ENCODE results near the gene GPATCH8.
"Not testable (repeated sequence)": the region's sequence is repeated elsewhere in the genome, so short reads cannot be mapped to it uniquely, and the experiment has no call there.

GPATCH8 gene

DNA sequence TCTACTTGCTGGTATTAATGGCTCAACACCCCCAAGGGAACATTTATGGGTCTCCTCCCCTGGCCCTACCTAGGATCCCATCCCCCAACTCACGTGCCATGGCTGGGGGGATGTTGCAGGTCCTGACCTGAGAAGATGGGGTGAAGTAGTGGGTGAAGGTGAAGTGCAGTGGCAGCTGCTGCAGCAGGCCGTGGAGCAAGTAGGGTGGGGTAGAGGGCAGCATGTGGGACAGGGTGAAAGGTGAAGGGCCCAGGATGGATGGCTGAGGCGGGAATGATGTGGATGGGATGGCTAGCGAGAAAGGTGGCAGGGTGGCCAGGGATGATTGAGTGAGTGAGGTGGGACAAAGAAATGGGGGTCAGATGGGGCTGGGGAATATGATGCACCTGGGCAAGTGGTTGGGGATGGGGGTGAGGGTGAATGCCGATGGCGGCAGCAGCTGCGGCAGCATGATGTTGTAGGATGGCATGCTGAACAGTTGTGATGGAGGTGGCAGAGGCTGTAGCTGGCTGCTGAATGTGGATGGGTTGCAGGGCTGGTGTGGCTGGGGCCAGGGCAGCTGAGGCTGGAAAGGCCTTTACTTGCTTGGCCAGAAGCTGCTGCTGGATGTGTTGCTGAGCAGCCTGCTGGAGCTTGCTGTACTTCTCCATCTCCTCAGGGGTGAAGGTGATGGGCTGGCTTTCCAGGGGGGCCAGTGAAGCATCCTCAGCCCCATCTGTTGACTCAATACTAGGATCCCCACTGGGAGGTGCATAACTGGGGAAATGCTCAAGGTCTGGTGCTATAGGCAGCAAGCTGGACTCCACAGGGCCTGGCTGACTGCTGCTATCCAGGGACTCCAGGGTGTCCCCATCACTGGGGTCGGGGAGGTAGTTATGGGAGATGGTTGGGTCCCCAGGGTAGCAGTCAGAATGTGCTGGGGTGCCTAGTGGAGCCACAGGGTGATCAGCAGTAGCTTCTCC lies 105.4 kb downstream of the GPATCH8 start:
- DNase-seq (ENCODE audit: low spot score) = no peak

DNA sequence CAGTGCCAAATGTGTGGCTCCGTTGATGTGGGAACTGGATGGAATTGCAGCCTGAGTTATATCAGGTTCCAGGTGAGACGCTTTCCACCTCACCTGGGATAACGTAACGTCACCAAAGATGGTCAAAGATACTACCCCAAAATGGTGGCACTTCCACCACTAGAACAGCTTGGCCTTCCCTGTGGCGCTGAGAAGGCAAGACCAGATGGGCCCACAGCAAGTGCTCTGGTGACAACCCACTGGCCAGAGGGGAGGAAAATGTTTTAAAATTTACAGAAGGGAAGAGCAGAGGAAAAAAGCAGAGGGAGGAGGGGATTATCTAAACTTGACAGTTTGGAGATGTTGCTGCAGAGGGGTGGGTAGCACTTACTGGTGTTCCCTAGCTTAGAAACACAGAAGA lies 106.3 kb downstream of the GPATCH8 start:
- DNase-seq (ENCODE audit: low spot score) = no peak

DNA sequence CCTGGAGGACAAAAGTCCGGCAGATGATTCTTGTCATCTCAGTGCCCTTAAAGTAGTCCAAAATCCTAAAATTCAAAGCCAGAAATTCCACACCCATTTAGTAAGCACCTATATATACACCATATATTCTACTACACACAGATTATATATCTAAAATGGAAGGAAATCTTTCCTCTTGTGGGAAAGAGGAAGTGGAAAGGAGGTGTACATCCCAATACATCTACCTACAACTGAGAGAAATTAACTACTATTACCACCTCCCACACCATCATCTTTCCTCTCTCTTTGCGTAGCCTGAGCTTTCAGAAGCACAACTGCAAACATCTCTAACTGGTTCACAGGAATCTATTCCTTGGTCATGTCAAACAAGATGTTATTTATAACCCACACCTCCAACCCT lies 108.4 kb downstream of the GPATCH8 start:
- no peak for DNase-seq (ENCODE audit: low spot score)

DNA sequence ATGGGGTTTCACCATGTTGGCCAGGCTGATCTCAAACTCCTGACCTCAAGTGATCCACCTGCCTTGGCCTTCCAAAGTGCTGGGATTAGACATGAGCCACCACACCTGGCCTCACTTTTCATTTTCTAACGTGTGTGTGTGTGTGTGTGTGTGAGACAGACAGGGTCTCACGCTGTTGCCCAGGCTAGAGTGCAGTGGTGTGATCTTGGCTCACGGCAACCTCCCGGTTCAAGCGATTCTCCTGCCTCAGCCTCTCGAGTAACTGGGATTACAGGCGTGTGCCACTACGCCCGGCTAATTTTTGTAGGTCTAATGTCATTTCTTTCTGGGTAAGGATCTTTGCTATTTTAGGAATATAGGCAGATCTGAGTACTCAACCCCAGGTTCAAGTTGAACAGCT lies 109.1 kb downstream of the GPATCH8 start:
- not testable (repeated sequence) for DNase-seq (ENCODE audit: low spot score)

DNA sequence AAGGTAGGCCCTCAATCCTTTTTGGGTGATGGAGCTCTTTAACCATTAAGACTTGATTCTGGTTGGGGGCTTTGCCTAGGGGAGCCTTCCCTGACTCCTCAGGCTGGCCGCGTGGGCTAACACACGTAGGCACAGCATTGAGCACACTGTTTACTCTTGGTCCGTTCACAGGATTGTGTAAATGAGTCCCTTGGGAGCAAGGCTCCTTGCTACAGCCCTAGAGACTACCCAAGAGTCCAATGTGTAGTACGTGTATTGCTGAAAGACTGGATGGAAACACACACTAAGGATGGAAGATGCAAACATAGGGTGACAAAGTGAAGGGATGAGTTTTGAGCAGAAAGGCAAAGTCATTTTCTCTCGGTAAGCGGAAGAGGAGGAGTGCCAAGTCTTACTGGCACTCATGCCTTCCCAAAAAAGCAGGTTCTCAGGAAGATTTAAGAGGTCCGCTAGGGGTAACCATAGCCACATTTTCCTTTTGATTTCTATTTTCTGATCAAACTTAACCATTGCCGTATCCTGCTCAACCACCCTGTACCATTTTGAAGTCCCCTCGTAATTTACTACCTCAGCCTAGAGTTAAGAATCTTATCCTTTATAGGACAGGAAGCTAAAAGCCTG lies 112.8 kb downstream of the GPATCH8 start:
- DNase-seq (ENCODE audit: low spot score) = no peak

DNA sequence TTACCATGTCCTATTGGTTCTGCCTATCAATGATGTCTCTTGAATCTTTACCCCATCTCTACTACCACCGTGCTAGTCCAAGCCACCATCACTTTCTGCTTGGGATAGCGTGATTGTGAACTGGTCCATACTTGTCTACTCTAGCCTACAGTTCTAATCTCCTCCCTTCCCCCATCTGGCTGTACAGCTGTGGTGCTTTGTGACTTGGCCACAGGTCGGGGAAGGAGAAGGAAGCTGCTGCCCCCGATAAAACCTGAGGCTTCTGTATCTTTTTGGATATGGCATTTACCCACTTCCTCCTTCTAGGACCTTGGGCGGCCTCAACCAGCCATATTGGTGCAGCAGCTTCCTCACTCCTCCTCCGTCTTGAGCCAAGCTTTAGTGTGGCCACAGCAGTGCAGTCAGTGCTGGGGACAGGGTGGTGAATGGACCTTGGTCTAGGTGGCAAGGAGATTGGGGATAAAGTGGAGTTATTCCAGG lies 113.4 kb downstream of the GPATCH8 start:
- DNase-seq (ENCODE audit: low spot score) = no peak

DNA sequence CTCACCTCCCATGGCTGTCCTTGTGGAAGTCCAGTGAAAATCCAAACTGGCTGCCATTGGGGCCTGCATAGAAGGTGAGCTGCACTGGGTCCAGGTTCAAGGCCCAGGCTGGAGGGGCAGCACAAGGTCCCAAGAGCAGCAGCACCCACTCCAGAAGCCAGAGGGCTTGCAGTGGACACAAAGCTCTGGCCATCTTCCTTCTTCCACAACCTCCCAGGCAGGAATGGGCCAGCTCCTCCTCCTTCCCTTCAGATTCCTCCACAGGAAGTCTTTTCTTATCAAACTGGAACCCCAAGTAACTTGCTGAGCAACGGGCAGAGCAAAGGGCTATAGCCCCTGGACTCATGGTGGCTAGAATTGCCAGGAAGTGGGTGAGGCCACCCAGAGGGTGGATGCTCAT lies 113.9 kb downstream of the GPATCH8 start, which contains the start of gene ITGA2B:
TSS of gene ITGA2B (minus strand) at position 369 of the 400 bp plus-strand sequence. CDS start at position 193, 176 bp downstream.
- no peak for DNase-seq (ENCODE audit: low spot score)

DNA sequence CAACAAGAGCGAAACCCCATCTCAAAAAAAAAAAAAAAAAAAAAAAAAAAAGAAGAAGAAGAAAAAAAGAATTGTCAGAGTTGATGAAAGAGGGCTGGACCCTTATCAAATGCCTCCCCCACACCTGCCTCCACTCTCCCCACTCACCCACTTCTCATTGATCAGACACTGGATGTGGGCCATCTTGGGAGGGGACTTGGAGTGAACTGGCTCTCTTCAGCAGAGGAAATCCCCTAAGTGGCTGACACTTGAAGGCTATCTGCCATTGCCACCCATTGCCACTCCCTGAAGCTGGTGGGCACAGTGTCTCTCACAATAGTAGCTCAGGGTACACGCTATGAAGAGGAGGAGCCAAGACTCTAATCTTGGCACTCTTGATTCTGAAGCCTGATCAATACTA lies 115.4 kb downstream of the GPATCH8 start:
- DNase-seq (ENCODE audit: low spot score) = no peak

DNA sequence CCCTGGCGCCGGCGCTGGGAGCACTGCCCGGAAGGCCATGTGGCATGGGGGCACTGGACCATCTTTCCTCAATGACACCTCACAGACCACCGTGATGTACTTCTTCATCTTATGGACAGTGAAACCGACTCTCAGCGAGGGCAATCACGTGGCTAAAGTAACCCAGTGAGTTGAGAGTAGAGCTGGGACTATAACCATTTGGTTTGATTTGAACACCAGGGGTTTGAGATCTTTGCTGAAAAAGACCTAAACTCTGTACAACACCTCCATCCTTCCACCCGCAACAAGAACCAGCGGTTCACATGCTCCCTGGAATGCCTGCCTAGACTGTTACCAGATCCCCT lies 117.1 kb downstream of the GPATCH8 start:
- DNase-seq (ENCODE audit: low spot score) = no peak

DNA sequence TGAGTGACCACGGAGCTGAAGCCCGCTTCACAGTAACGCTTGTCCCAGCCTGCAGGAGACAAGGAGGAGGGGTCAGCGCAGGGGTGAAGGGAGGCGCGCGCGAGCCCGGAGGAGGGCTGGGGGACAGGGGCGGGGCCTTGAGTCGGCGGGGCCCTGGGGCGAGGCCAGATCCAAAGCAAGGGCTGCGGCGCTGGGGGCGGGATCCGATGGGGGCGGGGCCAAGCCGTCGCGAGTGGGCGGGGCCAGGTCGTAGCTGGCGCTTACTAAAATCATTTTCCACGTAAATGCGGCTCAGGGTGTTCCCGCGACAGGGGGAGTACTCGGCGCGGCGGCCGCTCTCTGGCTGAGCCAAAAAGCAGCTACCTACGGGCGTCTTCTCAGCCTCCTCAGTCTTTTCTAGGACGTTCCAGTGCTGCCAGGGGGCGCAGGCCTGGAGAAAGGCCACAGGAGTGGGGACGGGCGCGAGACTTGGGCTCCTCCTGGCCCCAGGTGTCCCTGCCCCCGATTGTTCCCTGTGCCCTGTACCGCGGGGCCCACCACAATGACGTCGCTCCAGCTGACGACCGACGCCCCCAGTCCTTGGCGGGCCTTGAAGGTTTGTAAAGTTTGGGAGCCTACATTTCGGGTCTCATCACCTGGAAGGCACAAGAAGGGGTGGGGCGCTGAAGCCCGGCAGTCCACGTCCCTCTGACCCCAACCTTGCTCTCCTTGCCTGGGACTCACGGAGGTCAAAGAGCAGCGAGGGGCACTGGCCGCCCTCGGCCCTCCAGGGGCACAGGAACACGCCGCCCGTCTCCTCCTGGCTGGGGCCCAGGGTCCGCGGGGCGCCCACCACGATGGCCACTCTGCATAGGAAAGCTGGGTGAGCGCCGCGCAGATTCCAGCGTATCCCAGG lies 117.7 kb downstream of the GPATCH8 start:
- peak; percentile 86 for DNase-seq (ENCODE audit: low spot score)

DNA sequence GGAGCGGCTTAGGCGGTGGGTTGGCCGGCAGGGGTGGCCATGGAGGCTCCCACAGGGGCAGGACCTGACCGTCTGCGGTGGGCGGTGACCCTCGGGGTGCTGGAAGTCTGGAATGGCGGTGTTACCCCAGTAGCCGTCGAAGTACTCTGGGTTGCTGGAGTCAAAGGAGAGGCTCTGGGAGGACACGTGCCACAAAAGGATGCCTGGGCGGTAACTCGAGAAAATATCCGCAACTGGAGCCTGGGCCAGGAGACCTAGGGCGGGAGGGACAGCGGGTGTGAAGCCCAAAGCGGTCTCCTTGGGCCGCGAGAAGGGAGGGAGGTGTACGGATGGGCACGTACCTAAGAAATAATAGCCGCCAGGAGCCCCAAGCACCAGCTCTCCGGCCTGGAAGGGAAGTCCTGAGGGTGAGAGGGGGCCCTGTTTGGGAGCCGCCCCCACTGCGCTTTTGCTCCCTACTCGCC lies 118.4 kb downstream of the GPATCH8 start:
- DNase-seq (ENCODE audit: low spot score) = no peak

DNA sequence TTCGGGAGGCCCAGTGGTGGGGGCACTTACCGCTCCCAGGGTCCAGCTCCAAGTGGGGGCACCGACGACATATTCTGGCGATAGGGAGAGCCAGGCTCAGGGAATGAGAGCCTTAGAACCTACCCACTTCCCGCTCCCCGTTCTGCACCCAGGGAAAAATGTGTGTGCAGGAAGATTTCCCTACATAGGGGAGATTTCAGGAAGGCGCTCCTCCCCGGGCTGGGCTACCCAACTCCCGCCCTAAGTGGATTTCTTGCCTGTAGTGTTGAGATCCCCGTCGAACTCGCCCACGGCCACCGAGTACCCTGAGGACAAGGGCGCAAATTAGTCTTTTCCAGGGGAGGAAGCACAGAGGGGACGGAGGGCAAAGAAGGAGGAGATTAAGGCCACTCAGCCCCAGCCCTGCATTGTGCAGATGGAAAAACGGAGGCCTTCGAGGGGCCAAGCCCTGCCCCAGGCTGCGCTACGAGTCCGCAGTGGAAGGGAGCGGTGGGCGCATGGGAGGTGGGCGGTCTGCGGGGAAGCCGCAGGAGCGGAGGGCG lies 118.9 kb downstream of the GPATCH8 start:
- no peak for DNase-seq (ENCODE audit: low spot score)

DNA sequence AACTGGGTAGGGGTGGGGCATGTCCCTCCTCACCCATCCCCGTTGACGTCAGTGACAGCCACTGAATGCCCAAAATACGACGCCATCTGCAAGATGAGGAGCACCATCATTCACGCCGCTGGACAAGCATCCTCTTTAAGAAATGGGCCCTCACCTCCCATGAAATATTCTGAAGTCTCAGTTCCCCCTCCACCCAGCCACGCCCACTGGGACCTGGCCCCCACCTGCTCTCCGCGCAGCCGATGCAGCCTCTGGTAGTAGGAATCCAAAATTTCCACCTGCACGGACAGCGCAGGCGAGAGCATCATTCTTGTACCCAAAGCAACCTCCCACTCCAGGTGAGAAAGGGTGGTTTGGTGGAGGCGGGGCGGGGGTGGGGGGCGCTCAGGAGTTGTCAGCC lies 119.3 kb downstream of the GPATCH8 start:
- no peak for DNase-seq (ENCODE audit: low spot score)

DNA sequence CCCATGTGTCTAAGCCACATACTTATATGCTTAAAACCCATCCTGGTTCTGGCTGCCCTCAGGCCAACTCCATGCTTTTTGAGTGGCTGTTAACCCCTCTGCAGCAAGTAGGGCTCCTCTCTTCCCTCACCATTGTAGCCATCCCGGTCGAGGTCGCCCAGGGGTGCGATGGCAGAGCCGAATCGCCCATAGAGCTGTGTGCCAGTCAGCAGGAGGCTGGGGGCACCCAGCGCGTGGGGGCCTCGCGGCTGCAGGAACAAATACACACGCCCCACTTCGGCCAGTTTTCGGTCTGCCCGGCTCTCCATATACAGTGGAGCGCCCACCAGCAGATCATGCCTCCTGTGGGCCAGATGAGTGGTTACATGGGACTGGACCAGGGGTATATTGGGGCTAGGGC lies 119.8 kb downstream of the GPATCH8 start:
- DNase-seq (ENCODE audit: low spot score) = no peak

DNA sequence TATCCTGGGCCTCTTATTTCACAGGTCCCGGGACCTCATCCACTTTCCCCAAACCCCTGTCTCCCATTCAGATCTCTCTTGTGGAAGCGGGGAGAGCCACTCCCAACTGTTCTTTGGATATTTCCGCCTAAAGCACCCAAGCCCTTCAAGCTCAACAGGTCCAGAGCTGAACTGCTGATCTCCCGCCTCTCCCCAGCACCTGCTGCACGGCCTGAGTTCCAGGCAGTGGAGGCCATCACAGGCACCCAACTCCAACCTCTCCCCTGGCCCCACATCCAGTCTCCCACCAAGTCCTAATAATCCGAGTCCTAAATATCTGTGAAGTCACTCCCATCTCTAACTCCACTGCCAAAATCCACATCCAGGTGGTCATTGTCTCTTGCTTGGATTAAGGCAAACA lies 120.3 kb downstream of the GPATCH8 start:
- no peak for DNase-seq (ENCODE audit: low spot score)

DNA sequence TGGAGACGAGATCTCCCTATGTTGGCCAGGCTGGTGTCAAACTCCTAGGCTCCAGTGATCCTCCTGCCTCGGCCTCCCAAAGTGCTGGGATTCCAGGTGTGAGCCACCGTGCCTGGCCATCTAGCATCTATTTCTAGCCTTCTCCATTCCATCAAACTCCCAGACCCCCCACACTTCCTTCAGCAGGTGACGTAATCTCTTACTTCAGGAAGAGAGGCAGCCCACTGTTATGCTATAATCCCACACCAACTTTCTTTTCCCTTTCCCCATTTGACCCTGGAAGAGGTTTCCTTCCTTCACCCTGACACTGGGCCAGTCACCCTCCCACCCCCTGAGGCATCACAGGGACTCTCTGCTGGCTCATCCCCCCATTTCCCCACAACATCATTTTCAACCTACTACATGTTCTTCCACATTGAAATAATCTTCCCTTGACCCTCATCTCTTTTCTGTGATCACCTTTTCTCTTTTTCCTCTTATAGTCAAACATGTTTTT lies 121.3 kb downstream of the GPATCH8 start:
- DNase-seq (ENCODE audit: low spot score) = no peak

DNA sequence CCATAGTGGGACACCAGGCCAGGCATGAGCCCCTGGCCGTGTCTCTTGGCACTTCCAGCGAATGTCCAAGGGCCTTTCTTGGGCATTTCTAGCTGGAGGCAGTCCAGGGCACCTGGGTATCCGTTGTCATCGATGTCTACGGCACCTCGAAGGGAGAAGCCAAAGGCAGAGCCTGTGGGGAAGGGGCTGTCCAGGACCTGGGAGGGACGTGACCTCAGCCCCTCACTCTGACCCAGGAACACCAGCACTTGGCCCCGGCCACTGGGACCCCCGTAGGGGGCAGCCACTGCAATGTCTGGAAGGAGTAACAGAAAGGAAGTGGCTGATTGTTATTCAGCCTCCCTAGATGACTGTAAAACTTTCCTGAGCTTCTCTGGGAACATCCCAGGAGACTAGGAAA lies 122.4 kb downstream of the GPATCH8 start:
- no peak for DNase-seq (ENCODE audit: low spot score)

DNA sequence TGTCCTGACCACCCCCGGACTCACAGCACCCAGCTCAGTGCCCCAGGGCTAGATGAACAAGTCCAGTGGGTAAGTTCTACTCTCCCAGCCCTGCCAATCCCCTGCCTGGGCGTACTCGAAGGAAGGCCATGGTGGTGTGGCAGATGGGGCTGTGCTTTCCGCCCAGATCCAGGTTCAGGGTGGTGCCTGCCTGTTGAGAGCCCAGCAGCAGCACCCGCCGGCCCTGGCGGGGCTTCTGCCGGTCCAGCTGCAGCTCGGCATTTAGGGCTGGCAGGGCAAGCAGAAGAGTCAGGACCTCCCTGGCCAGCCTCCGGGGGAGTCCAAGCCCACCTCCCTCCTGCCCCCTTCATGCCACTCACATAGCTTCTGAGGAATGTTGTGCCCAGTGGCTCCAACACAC lies 123.3 kb downstream of the GPATCH8 start:
- DNase-seq (ENCODE audit: low spot score) = no peak

DNA sequence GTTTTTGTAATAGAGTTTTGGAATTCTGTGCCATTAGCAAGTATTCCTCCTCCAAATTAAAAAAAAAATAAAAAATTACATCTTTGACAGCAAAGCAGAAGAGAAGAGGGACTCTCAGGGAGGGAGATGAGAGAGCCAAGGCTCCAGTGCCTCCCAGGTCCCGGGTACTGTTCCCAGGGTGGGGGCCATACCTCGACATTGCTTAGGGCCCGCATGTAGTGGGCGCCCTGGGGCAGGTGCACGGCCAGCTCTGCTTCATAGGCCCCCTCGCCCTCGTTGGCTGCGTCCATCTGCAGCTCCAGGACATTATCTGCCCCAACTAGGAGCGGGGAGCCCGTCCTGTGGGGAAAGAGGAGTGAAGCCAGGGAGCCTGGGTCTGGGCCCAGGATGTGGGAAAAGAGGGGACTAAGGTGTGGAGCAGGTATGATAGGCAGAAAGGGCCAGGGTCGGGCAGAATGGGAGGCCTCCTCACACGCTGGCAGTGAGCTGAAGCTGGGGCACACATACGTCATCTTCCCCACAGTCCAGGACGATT lies 125.0 kb downstream of the GPATCH8 start:
- DNase-seq (ENCODE audit: low spot score) = no peak

DNA sequence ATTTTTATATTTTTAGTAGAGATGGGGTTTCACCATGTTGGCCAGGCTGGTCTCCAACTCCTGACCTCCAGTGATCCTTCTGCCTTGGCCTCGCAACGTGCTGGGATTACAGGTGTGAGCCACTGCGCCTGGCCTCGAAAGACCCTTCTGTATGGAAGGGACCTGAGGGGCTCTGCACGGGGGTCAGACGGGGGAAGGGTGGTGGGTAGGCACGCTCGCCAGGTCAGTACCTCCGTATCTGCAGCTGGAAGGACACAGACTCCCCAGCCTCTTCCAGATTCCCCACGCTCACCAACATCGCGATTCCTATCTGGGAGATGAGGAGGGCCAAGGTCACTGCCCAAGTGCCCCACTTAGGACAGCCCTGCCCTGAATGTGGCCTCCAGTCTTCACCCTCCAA lies 126.4 kb downstream of the GPATCH8 start:
- DNase-seq (ENCODE audit: low spot score) = no peak

DNA sequence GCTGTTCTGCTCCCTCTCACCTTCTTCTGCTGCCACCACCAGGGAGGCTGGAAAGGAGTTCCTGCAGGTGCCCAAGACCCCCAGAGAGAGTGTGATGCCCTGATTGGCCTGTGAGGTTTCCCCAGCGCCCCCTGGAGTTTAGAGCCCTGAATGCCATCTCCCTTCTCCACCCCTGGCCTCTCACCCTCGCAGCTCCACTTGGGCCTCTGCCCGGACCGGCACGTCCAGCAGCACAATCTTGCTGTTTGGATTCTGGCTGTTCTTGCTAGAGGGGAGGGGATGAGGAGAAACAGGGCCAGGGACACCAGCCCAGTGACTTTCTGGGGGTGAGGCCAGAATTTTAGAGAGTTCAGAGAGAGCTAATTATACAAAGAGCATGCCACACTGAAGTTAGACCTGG lies 127.1 kb downstream of the GPATCH8 start:
- DNase-seq (ENCODE audit: low spot score) = no peak
